Frontal cortex (tissue), 4 donors: Measurements from ENCODE around the gene NHERF2. TPM values are rescaled to one million over a fixed set of nuclear protein-coding genes. Genes with fewer than 3 reads are reported as not detected.
"Not testable (repeated sequence)": the region's sequence is repeated elsewhere in the genome, so short reads cannot be mapped to it uniquely, and the experiment has no call there.

Experiments
- DNase-seq, 2 donors: peaks; one replicate each; pipeline ENCODE4 v3.0.0; 2012; ENCODE audit warnings: low spot score in 2 of 2
- FAIRE-seq: peaks from 2 replicates; lab custom pipeline; 2012; peaks lifted over from hg19 to GRCh38; lab: Jason Lieb, UNC
- total RNA-seq: library from RNA; depleted of rRNA; stranded (reverse); fragments of >200 nt; gene quantifications from one replicate; pipeline ENCODE4 v1.2.3, GENCODE V29; 2014
- donor health status: control.
- donor health status: control.
- donor health status: control.

Gene NHERF2
- total RNA-seq, 1 donor from 2014 or later, result 13.5 TPM

GRCh38 chr16:2024032-2024420 is 2.7 kb upstream of the NHERF2 start:
- DNase-seq, result no peak
- no peak for FAIRE-seq

- no peak for FAIRE-seq
Observed at GRCh38 chr16:2025251-2025650, 1.5 kb upstream of the NHERF2 start.

GRCh38 chr16:2025878-2026460 is 733 bp upstream of the NHERF2 start:
- DNase-seq, result no peak
- no peak for FAIRE-seq

More at GRCh38 chr16:2025251-2025650, 1.5 kb upstream of the NHERF2 start:
- DNase-seq, result no peak

- FAIRE-seq (no peak), DNase-seq (peak in 1 of 2 donors; percentile 52)
Observed at GRCh38 chr16:2027024-2028010, 615 bp downstream of the NHERF2 start.

GRCh38 chr16:2028146-2028545 is 1.4 kb downstream of the NHERF2 start:
- no peak for DNase-seq
- FAIRE-seq, result no peak

GRCh38 chr16:2028620-2029220 is 2.0 kb downstream of the NHERF2 start:
- no peak for FAIRE-seq
- no peak for DNase-seq

- DNase-seq (no peak), FAIRE-seq (no peak)
Observed at GRCh38 chr16:2029350-2029749, 2.6 kb downstream of the NHERF2 start.

- DNase-seq, result no peak
Observed at GRCh38 chr16:2030036-2030435, 3.3 kb downstream of the NHERF2 start.

GRCh38 chr16:2031081-2031577 is 4.4 kb downstream of the NHERF2 start:
- DNase-seq (no peak), FAIRE-seq (no peak)

More at GRCh38 chr16:2030036-2030435, 3.3 kb downstream of the NHERF2 start:
- no peak for FAIRE-seq

- FAIRE-seq (no peak), DNase-seq (peak in 1 of 2 donors; percentile 71)
Observed at GRCh38 chr16:2032285-2033056, 5.8 kb downstream of the NHERF2 start.

- no peak for FAIRE-seq
- DNase-seq, result peak; percentile 84 to 86
Observed at GRCh38 chr16:2033057-2033908, 6.6 kb downstream of the NHERF2 start.

- not testable (repeated sequence) for DNase-seq, FAIRE-seq
Observed at GRCh38 chr16:2033909-2034695, 7.4 kb downstream of the NHERF2 start.

GRCh38 chr16:2034696-2035430 is 8.2 kb downstream of the NHERF2 start:
- no peak for FAIRE-seq
- DNase-seq, result no peak

- FAIRE-seq (no peak), DNase-seq (no peak)
Observed at GRCh38 chr16:2035431-2036199, 8.9 kb downstream of the NHERF2 start.

GRCh38 chr16:2036200-2036966 is 9.7 kb downstream of the NHERF2 start:
- FAIRE-seq (no peak), DNase-seq (no peak)

- no peak for FAIRE-seq
- no peak for DNase-seq
Observed at GRCh38 chr16:2037115-2037514, 10.4 kb downstream of the NHERF2 start.
